DND-41 (cell line): ENCODE data around the gene IFIT2.

ENCODE experiments used
- ATAC-seq: fragments of 200-7000 bp; cut with Tn5 transposase; 3 replicates; pipeline ENCODE4 v1.9.1; 2021; ENCODE audit warnings: low read depth; ENCODE audit not compliant: insufficient read depth
- DNase-seq: peaks from one replicate; pipeline ENCODE4 v3.0.0-alpha.2; 2020
- H2AFZ ChIP-seq: 2 replicates; pipeline ENCODE4 v1.6.0; 2012; ENCODE audit warnings: low read depth, low read length
- H3K27ac ChIP-seq: 2 replicates; pipeline ENCODE4 v1.5.1; 2012; ENCODE audit warnings: low read length, inconsistent platforms
- H3K27me3 ChIP-seq: fragments of 200-600 bp; sonication (generic); 2 replicates; pipeline ENCODE4 v1.6.0; 2012; ENCODE audit warnings: low read length, mild to moderate bottlenecking, inconsistent platforms; ENCODE audit not compliant: insufficient read depth, poor library complexity
- H3K36me3 ChIP-seq: 2 replicates; pipeline ENCODE4 v1.5.1; 2012; ENCODE audit warnings: low read length, inconsistent platforms; ENCODE audit not compliant: insufficient read depth
- H3K4me1 ChIP-seq: 2 replicates; pipeline ENCODE4 v1.5.1; 2012; ENCODE audit warnings: mild to moderate bottlenecking, low read length; ENCODE audit not compliant: insufficient read depth
- H3K4me2 ChIP-seq: 2 replicates; pipeline ENCODE4 v1.6.0; 2012; ENCODE audit warnings: mild to moderate bottlenecking, moderate library complexity, low read length, inconsistent platforms; ENCODE audit not compliant: insufficient read depth
- H3K4me3 ChIP-seq, 2 experiments: fragments of 200-600 bp in 1 of 2; shearing (Covaris generic) in 1 of 2; 2 replicates each; pipeline ENCODE4 v1.5.1; 2012 to 2016; ENCODE audit warnings: inconsistent platforms in 2 of 2, low read length in 2 of 2, mild to moderate bottlenecking in 2 of 2, low read depth in 1 of 2, moderate library complexity in 1 of 2
- H3K79me2 ChIP-seq: 2 replicates; pipeline ENCODE4 v1.6.0; 2012; ENCODE audit warnings: low read length, inconsistent platforms; ENCODE audit not compliant: insufficient read depth
- H3K9ac ChIP-seq: 2 replicates; pipeline ENCODE4 v1.6.0; 2012; ENCODE audit warnings: low read depth, mild to moderate bottlenecking, inconsistent platforms, low read length, moderate library complexity
- H3K9me3 ChIP-seq: 2 replicates; pipeline ENCODE4 v1.5.1; 2012; ENCODE audit warnings: low read length, moderate library complexity, mild to moderate bottlenecking, inconsistent platforms; ENCODE audit not compliant: insufficient read depth, severe bottlenecking
- H4K20me1 ChIP-seq: 2 replicates; pipeline ENCODE4 v1.6.0; 2012; ENCODE audit warnings: low read length; ENCODE audit not compliant: insufficient read depth
- CTCF ChIP-seq: IDR thresholded peaks from 2 replicates; pipeline ENCODE4 v1.5.1; 2012; ENCODE audit warnings: borderline replicate concordance, low read length, moderate library complexity, mild to moderate bottlenecking; ENCODE audit not compliant: poor library complexity, severe bottlenecking; ENCODE audit errors: extremely low read depth
- EZH2 ChIP-seq: IDR thresholded peaks from 3 replicates; pipeline ENCODE4 v1.6.1; 2012; ENCODE audit warnings: borderline replicate concordance, low read depth, mild to moderate bottlenecking, moderate library complexity, low read length, inconsistent platforms; ENCODE audit not compliant: severe bottlenecking

The IFIT2 gene

GRCh38 chr10:89256340-89256739 lies 45.5 kb upstream of the IFIT2 start:
- Histone ChIP-seq H3K79me2 (peaks cover 2% of the 10 kb centered on the region; the same call in 1 of the 2 replicates), H3K27me3 (no peaks in the 10 kb centered on the region), H3K36me3 (no peaks in the 10 kb centered on the region), H3K4me1 (peaks cover 10% of the 10 kb centered on the region), H4K20me1 (no peaks in the 10 kb centered on the region), H3K9me3 (peaks cover 15% of the 10 kb centered on the region), H3K4me2 (no peak overlapping the region), H2AFZ (no peak overlapping the region), H3K9ac (no peak overlapping the region), H3K4me3 (no peak overlapping the region), H3K27ac (no peak overlapping the region)
- TF ChIP-seq CTCF (no peak), EZH2 (no peak)
- ATAC-seq = no peak
- no peak for DNase-seq

GRCh38 chr10:89256962-89257361 lies 44.9 kb upstream of the IFIT2 start:
- TF ChIP-seq CTCF (no peak), EZH2 (no peak)
- H3K27ac ChIP-seq = no peak overlapping the region
- H3K9me3 ChIP-seq = peaks cover 15% of the 10 kb centered on the region
- H2AFZ ChIP-seq = no peak overlapping the region
- peaks cover 9% of the 10 kb centered on the region for H3K4me1 ChIP-seq
- no peaks in the 10 kb centered on the region for H3K79me2 ChIP-seq
- H3K9ac ChIP-seq = no peak overlapping the region
- H3K4me2 ChIP-seq = no peak overlapping the region
- H3K4me3 ChIP-seq = no peak overlapping the region
- H3K27me3 ChIP-seq = no peaks in the 10 kb centered on the region
- H4K20me1 ChIP-seq = no peaks in the 10 kb centered on the region
- no peak for ATAC-seq
- no peak for DNase-seq
- no peaks in the 10 kb centered on the region for H3K36me3 ChIP-seq

- Histone ChIP-seq H3K9me3 (peaks cover 15% of the 10 kb centered on the region), H3K4me1 (peaks cover 3% of the 10 kb centered on the region), H4K20me1 (no peaks in the 10 kb centered on the region), H3K4me2 (no peak overlapping the region), H3K27me3 (no peaks in the 10 kb centered on the region), H3K27ac (no peak overlapping the region), H3K4me3 (no peak overlapping the region), H3K36me3 (no peaks in the 10 kb centered on the region), H2AFZ (no peak overlapping the region), H3K79me2 (no peaks in the 10 kb centered on the region), H3K9ac (no peak overlapping the region)
- TF ChIP-seq CTCF (no peak), EZH2 (no peak)
- ATAC-seq (no peak), DNase-seq (no peak)
Observed at GRCh38 chr10:89257581-89257980, 44.3 kb upstream of the IFIT2 start.

- H3K4me2 ChIP-seq = no peak overlapping the region
- H3K36me3 ChIP-seq = no peaks in the 10 kb centered on the region
- no peak overlapping the region for H3K27ac ChIP-seq
- no peaks in the 10 kb centered on the region for H3K27me3 ChIP-seq
- H4K20me1 ChIP-seq = no peaks in the 10 kb centered on the region
- peaks cover 3% of the 10 kb centered on the region for H3K4me1 ChIP-seq
- H3K9me3 ChIP-seq = peaks cover 6% of the 10 kb centered on the region
- no peak overlapping the region for H2AFZ ChIP-seq
- no peak overlapping the region for H3K9ac ChIP-seq
- no peaks in the 10 kb centered on the region for H3K79me2 ChIP-seq
- TF ChIP-seq CTCF (no peak), EZH2 (no peak)
- no peak overlapping the region for H3K4me3 ChIP-seq
- ATAC-seq (no peak), DNase-seq (no peak)
Observed at GRCh38 chr10:89258881-89259280, 43.0 kb upstream of the IFIT2 start.
